Endothelial cell of umbilical vein (primary cell): ENCODE measurements around the gene ALOXE3. TPM values are rescaled to one million over a fixed set of nuclear protein-coding genes. Genes with fewer than 3 reads are reported as not detected.
A peak's percentile ranks its signal among the peaks of the same experiment; 100 is the strongest.

ENCODE experiments used
- BruUV-seq: library from RNA; stranded (reverse); fragments of 400-500 nt; replicated peaks from 2 replicates; lab custom pipeline; 2021; lab: Mats Ljungman, UMichigan
- CTCF ChIA-PET: fragments of 300-600, 350-600 bp; sonication (Branson Sonifier 250); formaldehyde crosslinking; loops from one replicate; lab custom pipeline; 2021; ENCODE audit warnings: antibody characterized with exemption, inconsistent platforms; lab: Charles Lee
- POLR2A ChIA-PET: fragments of 300-600, 350-600 bp; sonication (Branson Sonifier 250); formaldehyde crosslinking; loops from one replicate; lab custom pipeline; 2021; ENCODE audit warnings: antibody characterized with exemption, inconsistent platforms; lab: Charles Lee
- DNase-seq: peaks from one replicate; pipeline ENCODE4 v3.0.0-alpha.2; 2011; ENCODE audit warnings: low read depth, low spot score
- FAIRE-seq: peaks from 2 replicates; lab custom pipeline; 2011; peaks lifted over from hg19 to GRCh38; lab: Jason Lieb, UNC
- H2AFZ ChIP-seq: 2 replicates; pipeline ENCODE4 v1.6.0; 2012; ENCODE audit warnings: low read depth, low read length, control low read depth, inconsistent platforms
- H3K27ac ChIP-seq: 2 replicates; pipeline ENCODE4 v1.5.1; 2011; ENCODE audit warnings: low read depth, mild to moderate bottlenecking, control low read depth, low read length, moderate library complexity; ENCODE audit not compliant: insufficient read depth
- H3K27me3 ChIP-seq, 2 experiments: 2 replicates each; pipeline versions ENCODE4 v1.6.0 to v1.6.1; 2011; ENCODE audit warnings: low read length in 2 of 2, mixed read lengths in 1 of 2; ENCODE audit not compliant: control insufficient read depth in 2 of 2, insufficient read depth in 2 of 2
- H3K36me3 ChIP-seq, 2 experiments: 2 replicates in 1 of 2; 3 replicates in 1 of 2; pipeline ENCODE4 v1.5.1; 2011; ENCODE audit warnings: low read length in 2 of 2, mild to moderate bottlenecking in 1 of 2, moderate library complexity in 1 of 2; ENCODE audit not compliant: control insufficient read depth in 2 of 2, insufficient read depth in 2 of 2; ENCODE audit errors: extremely low read depth in 1 of 2
- H3K4me1 ChIP-seq: 3 replicates; pipeline ENCODE4 v1.5.1; 2011; ENCODE audit warnings: mild to moderate bottlenecking, low read length; ENCODE audit not compliant: control insufficient read depth, insufficient read depth; ENCODE audit errors: extremely low read depth
- H3K4me2 ChIP-seq: 2 replicates; pipeline ENCODE4 v1.6.1; 2011; ENCODE audit warnings: low read length, control low read depth, mixed read lengths; ENCODE audit not compliant: insufficient read depth
- H3K4me3 ChIP-seq, 3 experiments: fragments of 200-600 bp in 1 of 3; sonication (generic), shearing (Covaris generic) in 1 of 3; replicated peaks in 1 of 3; 2 replicates each; pipeline ENCODE4 v1.5.1; 2011 to 2016; ENCODE audit warnings: control low read depth in 3 of 3, low read length in 3 of 3, mild to moderate bottlenecking in 2 of 3, inconsistent platforms in 1 of 3, low read depth in 1 of 3, moderate library complexity in 1 of 3; ENCODE audit not compliant: insufficient read depth in 1 of 3
- H3K79me2 ChIP-seq: 2 replicates; pipeline ENCODE4 v1.6.0; 2012; ENCODE audit warnings: low read length, inconsistent platforms; ENCODE audit not compliant: control insufficient read depth, insufficient read depth
- H3K9ac ChIP-seq: replicated peaks from 2 replicates; pipeline ENCODE3; 2011; ENCODE audit warnings: low read length, control low read depth; ENCODE audit not compliant: insufficient read depth; ENCODE audit errors: extremely low read depth
- H3K9me1 ChIP-seq: replicated peaks from 3 replicates; pipeline ENCODE4 v1.6.0; 2011; ENCODE audit warnings: mild to moderate bottlenecking, low read length; ENCODE audit not compliant: control insufficient read depth, insufficient read depth; ENCODE audit errors: extremely low read depth
- H3K9me3 ChIP-seq: replicated peaks from 2 replicates; pipeline ENCODE4 v1.5.1; 2012; ENCODE audit warnings: low read length, inconsistent platforms; ENCODE audit not compliant: control insufficient read depth, insufficient read depth
- H4K20me1 ChIP-seq: replicated peaks from 2 replicates; pipeline ENCODE3; 2011; ENCODE audit warnings: mild to moderate bottlenecking, low read length; ENCODE audit not compliant: control insufficient read depth, insufficient read depth; ENCODE audit errors: extremely low read depth
- CTCF ChIP-seq, 2 donors: IDR thresholded peaks; 1 replicate in 1 of 2; 2 replicates in 1 of 2; pipeline ENCODE4 v1.5.1; 2011; ENCODE audit warnings: low read length in 2 of 2, mild to moderate bottlenecking in 2 of 2, moderate library complexity in 2 of 2, control low read depth in 1 of 2, inconsistent platforms in 1 of 2, low read depth in 1 of 2; ENCODE audit not compliant: insufficient read depth in 1 of 2; ENCODE audit errors: extremely low read depth in 1 of 2
- EZH2 ChIP-seq: IDR thresholded peaks from 2 replicates; pipeline ENCODE4 v1.6.1; 2012; ENCODE audit warnings: borderline replicate concordance, low read depth, mild to moderate bottlenecking, moderate library complexity, low read length, inconsistent platforms; ENCODE audit not compliant: severe bottlenecking
- FOS ChIP-seq: IDR thresholded peaks from 2 replicates; pipeline ENCODE4 v1.6.1; 2011; ENCODE audit warnings: mild to moderate bottlenecking, low read length, moderate library complexity, borderline replicate concordance; ENCODE audit not compliant: insufficient read depth
- GATA2 ChIP-seq: IDR thresholded peaks from 2 replicates; pipeline ENCODE4 v1.7.0; 2011; ENCODE audit warnings: low read depth, mild to moderate bottlenecking, moderate library complexity, mixed read lengths, low read length; ENCODE audit not compliant: insufficient read length, insufficient read depth
- JUN ChIP-seq: IDR thresholded peaks from 2 replicates; pipeline ENCODE4 v1.6.1; 2011; ENCODE audit warnings: borderline replicate concordance, low read depth; ENCODE audit not compliant: insufficient read length, insufficient read depth
- MAX ChIP-seq: IDR thresholded peaks from 2 replicates; pipeline ENCODE4 v1.6.1; 2011; ENCODE audit not compliant: insufficient read depth, insufficient read length
- MYC ChIP-seq: IDR thresholded peaks from one replicate; pipeline ENCODE4 v1.6.1; 2011; ENCODE audit warnings: mild to moderate bottlenecking, low read depth, low read length
- POLR2A ChIP-seq: IDR thresholded peaks from 2 replicates; pipeline ENCODE4 v1.6.1; 2012; ENCODE audit warnings: low read depth, mild to moderate bottlenecking, control low read depth, low read length
- POLR2AphosphoS5 ChIP-seq: IDR thresholded peaks from 2 replicates; pipeline ENCODE4 v1.6.1; 2012; ENCODE audit warnings: low read depth, mild to moderate bottlenecking, control low read depth, low read length, moderate library complexity; ENCODE audit not compliant: insufficient read depth
- dilution Hi-C: fragments of 300-500 bp; cut with MboI; formaldehyde crosslinking; loops from one replicate; pipeline ENCODE4 v1.15.0; 2019; ENCODE audit warnings: low sequenced_read_pairs; ENCODE audit not compliant: extremely low pct_ligation_motif_present
- intact Hi-C: fragments of 100-400 bp; cut with micrococcal nuclease; formaldehyde crosslinking; loops from one replicate; pipeline ENCODE4 v1.10.0; 2022
- polyA plus RNA-seq, 4 experiments: library from polyadenylated mRNA; depleted of rRNA in 3 of 4; stranded (reverse) in 3 of 4; unstranded in 1 of 4; fragments of >200 nt; gene quantifications; 2 replicates each; pipeline versions ENCODE4 v1.2.1 to v1.2.3, GENCODE V29; 2011 to 2012; ENCODE audit warnings: missing spikeins in 1 of 4
- total RNA-seq: library from RNA; stranded (reverse); gene quantifications from 2 replicates; pipeline ENCODE4 v1.2.3, GENCODE V29; 2021

The ALOXE3 gene
- total and polyA plus RNA-seq, 2 donors (not counting 3 experiments of a cell fraction or from before 2014, with no cell fraction given) = 0.01 TPM; not detected in 1

GRCh38 chr17:8055851-8056231, 62.5 kb downstream of the ALOXE3 start:
- dilution Hi-C loops (no loop called here), intact Hi-C loops (loop anchor here (2.0 to 5.0 kb wide), 2 partner anchors 39 to 234 kb away; no protein-coding TSS in a partner anchor)
- Histone ChIP-seq H3K4me1 (peaks cover 11% of the 10 kb centered on the region), H3K9me3 (no peaks in the 10 kb centered on the region), H3K9me1 (no peaks in the 10 kb centered on the region), H3K79me2 (no peaks in the 10 kb centered on the region), H3K4me2 (no peak overlapping the region), H3K27me3 (peaks cover 14 to 21% of the 10 kb centered on the region in 2 experiments), H3K4me3 (no peak overlapping the region), H2AFZ (no peak overlapping the region), H4K20me1 (no peaks in the 10 kb centered on the region), H3K27ac (peak overlapping the region; percentile 28), H3K9ac (no peak overlapping the region), H3K36me3 (no peaks in the 10 kb centered on the region)
- CTCF ChIA-PET = interaction anchor here (0.8 to 11.0 kb wide), 13 partner anchors 13 to 313 kb away, joined by 3 to 191 read pairs (median 16); no protein-coding TSS in a partner anchor
- FAIRE-seq (no peak), DNase-seq (no peak)
- no peak for TF ChIP-seq GATA2
- no peak for TF ChIP-seq FOS
- TF ChIP-seq JUN = no peak
- TF ChIP-seq MYC = no peak
- no peak for TF ChIP-seq POLR2AphosphoS5
- TF ChIP-seq POLR2A = no peak
- no peak for TF ChIP-seq EZH2
- TF ChIP-seq MAX = no peak
- TF ChIP-seq CTCF (IDR thresholded peaks at IDR 0.05; ENCODE audit: extremely low read depth in 1 of 2, insufficient read depth in 1 of 2, low read depth in 1 of 2, low read length in 2 of 2) = no peak
- POLR2A ChIA-PET = no interaction called here
- no TSS peak for BruUV-seq
